Right lobe of liver (tissue), 6 donors: ENCODE data around the gene DNMT3B. TPM values are rescaled to one million over a fixed set of nuclear protein-coding genes. Genes with fewer than 3 reads are reported as not detected.

Experiments
- ATAC-seq, 4 donors: fragments of 200-7000 bp; cut with Tn5 transposase; one replicate each; pipeline ENCODE4 v1.9.1; 2020; ENCODE audit warnings: mild to moderate bottlenecking in 4 of 4, moderate library complexity in 4 of 4
- DNase-seq, 3 donors: peaks; one replicate each; pipeline ENCODE4 v3.0.0-alpha.2; 2020
- H3K27ac ChIP-seq, 3 donors: fragments of 200-600 bp; one replicate each; pipeline ENCODE4 v1.8.0; 2022
- H3K27me3 ChIP-seq, 2 donors: fragments of 200-600 bp; one replicate each; pipeline ENCODE4 v1.8.0; 2022
- H3K36me3 ChIP-seq, 4 donors: fragments of 200-600 bp; sonication (generic) in 1 of 4; one replicate each; pipeline versions ENCODE4 v1.5.1 to v1.8.0; 2017 to 2022; ENCODE audit warnings: control low read depth in 1 of 4
- H3K4me1 ChIP-seq, 4 donors: fragments of 200-600 bp; sonication (generic) in 1 of 4; one replicate each; pipeline versions ENCODE4 v1.5.1 to v1.8.0; 2017 to 2022; ENCODE audit warnings: control low read depth in 1 of 4
- H3K4me3 ChIP-seq, 3 donors: fragments of 200-600 bp; one replicate each; pipeline ENCODE4 v1.8.0; 2022
- H3K9me3 ChIP-seq, 4 donors: fragments of 200-600 bp; sonication (generic) in 1 of 4; one replicate each; pipeline versions ENCODE4 v1.5.1 to v1.8.0; 2017 to 2022; ENCODE audit warnings: control low read depth in 1 of 4
- POLR2A ChIP-seq: fragments of 450-650 bp; IDR thresholded peaks from one replicate; pipeline ENCODE4 v1.6.1; 2017; ENCODE audit warnings: antibody characterized with exemption, mild to moderate bottlenecking
- WGBS: methylation state at CpG from one replicate; pipeline ENCODE4 v1.1.6; 2018; ENCODE audit warnings: low coverage, low lambda C conversion rate; ENCODE audit not compliant: insufficient coverage; ENCODE audit errors: missing lambda C conversion rate; 5-methylcytosine and 5-hydroxymethylcytosine counted together
- intact Hi-C, 2 donors: fragments of 100-400 bp; cut with DNase I; formaldehyde crosslinking; loops; one replicate each; pipeline versions ENCODE4 v1.11.2 to v1.14.1; 2022
- total RNA-seq, 6 experiments: library from RNA; depleted of rRNA in 2 of 6; stranded (reverse); fragments of >200 nt in 2 of 6; fragmentation: NEBNext Ultra II Directional in 3 of 6; extraction: Animal tissue kit (Norgen Biotek cat#: 25700) in 3 of 6; gene quantifications; one replicate each; pipeline versions ENCODE4 v1.1.0 to v1.2.4, GENCODE V29; 2016 to 2023
- TF ChIP-seq, protein P1 (sequence below), 4 donors: fragments of 200-600 bp in 3 of 4; fragments of 450-650 bp in 1 of 4; IDR thresholded peaks; one replicate each; pipeline versions ENCODE4 v1.5.1 to v1.8.0; 2016 to 2022; ENCODE audit warnings: antibody characterized with exemption in 4 of 4, mild to moderate bottlenecking in 2 of 4
- donor health status: DM: no; HTN: yes; CAD: no.
- donor health status: DM: no; HTN: no; CAD: no.
- donor health status: DM: no; HTN: no; CAD: no.
- donor health status: DM: no; HTN: yes; CAD: no.
- donor health status: DM: no; HTN: yes; CAD: no.

The DNMT3B gene
- total RNA-seq, 6 experiments from 2014 or later = 0.43 to 0.88 (median 0.65) TPM

DNA sequence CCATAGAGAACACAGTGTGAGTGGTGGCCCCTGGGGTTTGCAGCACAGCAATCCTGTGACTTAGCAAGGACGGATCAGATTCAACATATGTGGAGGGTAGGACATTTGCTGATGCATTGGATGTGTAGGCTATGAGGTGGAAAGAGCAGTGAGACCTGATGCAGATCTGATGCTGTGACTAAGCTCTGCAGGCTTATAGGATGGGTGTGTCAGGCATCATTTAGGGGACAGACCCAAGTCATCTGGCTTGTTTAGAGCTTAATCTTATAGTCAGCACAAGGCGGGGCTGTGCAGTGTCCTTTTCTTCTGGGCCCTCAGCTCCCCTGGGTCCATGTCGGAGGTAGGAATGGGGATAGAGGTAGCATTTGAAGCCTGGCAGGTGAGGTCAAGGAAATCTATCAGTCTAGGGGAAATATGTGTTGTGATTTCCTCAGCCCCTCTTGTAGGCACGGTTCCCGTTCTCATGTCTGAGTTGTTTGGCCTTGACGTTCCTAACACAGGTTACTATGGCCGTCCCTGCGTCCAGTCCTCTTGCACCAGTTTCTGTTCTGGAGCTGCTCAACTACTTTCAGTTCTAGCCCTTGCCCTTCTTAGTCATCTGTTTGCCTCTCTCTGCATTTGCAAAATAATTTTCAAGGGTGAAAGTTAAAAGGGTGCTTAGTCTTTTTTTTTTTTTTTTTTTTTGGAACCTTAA lies 42.0 kb downstream of the DNMT3B start:
- 100% methylated on average over 6 of the region's 8 CpGs for WGBS
- no peak for TF ChIP-seq POLR2A
- TF ChIP-seq, protein P1, sequence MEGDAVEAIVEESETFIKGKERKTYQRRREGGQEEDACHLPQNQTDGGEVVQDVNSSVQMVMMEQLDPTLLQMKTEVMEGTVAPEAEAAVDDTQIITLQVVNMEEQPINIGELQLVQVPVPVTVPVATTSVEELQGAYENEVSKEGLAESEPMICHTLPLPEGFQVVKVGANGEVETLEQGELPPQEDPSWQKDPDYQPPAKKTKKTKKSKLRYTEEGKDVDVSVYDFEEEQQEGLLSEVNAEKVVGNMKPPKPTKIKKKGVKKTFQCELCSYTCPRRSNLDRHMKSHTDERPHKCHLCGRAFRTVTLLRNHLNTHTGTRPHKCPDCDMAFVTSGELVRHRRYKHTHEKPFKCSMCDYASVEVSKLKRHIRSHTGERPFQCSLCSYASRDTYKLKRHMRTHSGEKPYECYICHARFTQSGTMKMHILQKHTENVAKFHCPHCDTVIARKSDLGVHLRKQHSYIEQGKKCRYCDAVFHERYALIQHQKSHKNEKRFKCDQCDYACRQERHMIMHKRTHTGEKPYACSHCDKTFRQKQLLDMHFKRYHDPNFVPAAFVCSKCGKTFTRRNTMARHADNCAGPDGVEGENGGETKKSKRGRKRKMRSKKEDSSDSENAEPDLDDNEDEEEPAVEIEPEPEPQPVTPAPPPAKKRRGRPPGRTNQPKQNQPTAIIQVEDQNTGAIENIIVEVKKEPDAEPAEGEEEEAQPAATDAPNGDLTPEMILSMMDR (IDR thresholded peaks at IDR 0.05) = no peak
- intact Hi-C loops = no loop called here

DNA sequence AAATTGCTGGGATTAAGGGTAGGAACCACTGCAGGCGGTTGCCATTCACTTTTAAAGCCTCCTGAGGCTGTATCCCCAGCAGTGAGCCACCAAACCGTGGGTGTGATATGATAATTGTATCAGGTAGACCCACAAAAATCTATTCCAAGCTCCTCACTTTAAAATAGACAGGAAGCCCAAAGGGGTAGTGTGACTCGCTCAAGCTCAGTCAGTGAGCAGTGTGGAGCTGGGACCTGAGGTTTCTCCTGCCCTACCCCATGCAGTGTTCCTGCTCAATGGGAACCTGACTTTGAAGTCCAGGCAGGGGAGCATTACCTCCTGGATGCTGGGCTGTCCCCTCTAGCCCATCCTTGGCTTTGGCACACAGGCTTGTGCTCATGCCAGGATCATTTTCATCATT lies 42.6 kb downstream of the DNMT3B start:
- Histone ChIP-seq H3K36me3 (no peaks in the 10 kb centered on the region), H3K4me3 (no peak overlapping the region), H3K9me3 (no peaks in the 10 kb centered on the region), H3K27ac (no peak overlapping the region), H3K4me1 (no peaks in the 10 kb centered on the region), H3K27me3 (no peaks in the 10 kb centered on the region)
- intact Hi-C loops = no loop called here
- DNase-seq (no peak), ATAC-seq (no peak)
- 81% methylated on average over 2 of the region's 3 CpGs for WGBS
- TF ChIP-seq, protein P1 (IDR thresholded peaks at IDR 0.05) = no peak
- TF ChIP-seq POLR2A = no peak

More for the DNA sequence above, 42.0 kb downstream of the DNMT3B start:
- no peak overlapping the region for H3K4me3 ChIP-seq
- DNase-seq = no peak
- H3K36me3 ChIP-seq = no peaks in the 10 kb centered on the region
- no peaks in the 10 kb centered on the region for H3K27me3 ChIP-seq
- H3K4me1 ChIP-seq = no peaks in the 10 kb centered on the region
- H3K27ac ChIP-seq = no peak overlapping the region
- H3K9me3 ChIP-seq = no peaks in the 10 kb centered on the region
- ATAC-seq = no peak

DNA sequence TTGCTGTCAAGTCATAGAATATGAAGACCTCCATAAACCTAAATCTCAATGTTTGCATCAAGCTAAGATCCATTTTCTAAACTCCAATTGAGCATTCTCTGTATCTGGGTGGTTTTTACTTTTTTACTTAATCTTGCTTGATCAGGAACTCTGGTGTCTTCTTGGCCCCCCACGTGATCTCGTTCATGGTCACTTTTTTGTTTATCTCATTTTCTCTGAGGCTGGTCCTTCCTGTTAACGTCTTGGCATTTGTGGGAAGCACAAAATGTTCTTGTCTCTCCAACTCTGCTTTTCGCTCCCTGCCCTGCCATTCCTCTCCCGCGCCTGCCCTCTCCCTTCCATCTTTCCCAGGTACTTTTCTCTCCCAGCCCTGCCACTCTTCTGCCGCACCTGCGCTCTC lies 43.5 kb downstream of the DNMT3B start:
- TF ChIP-seq, protein P1 (IDR thresholded peaks at IDR 0.05) = no peak
- TF ChIP-seq POLR2A = no peak
- ATAC-seq = no peak
- H3K36me3 ChIP-seq = no peaks in the 10 kb centered on the region
- no peaks in the 10 kb centered on the region for H3K27me3 ChIP-seq
- H3K4me3 ChIP-seq = no peak overlapping the region
- no peak for DNase-seq
- H3K9me3 ChIP-seq = no peaks in the 10 kb centered on the region
- H3K27ac ChIP-seq = no peak overlapping the region
- WGBS = 85% methylated on average over 8 of the region's 8 CpGs
- intact Hi-C loops = no loop called here
- H3K4me1 ChIP-seq = no peaks in the 10 kb centered on the region

DNA sequence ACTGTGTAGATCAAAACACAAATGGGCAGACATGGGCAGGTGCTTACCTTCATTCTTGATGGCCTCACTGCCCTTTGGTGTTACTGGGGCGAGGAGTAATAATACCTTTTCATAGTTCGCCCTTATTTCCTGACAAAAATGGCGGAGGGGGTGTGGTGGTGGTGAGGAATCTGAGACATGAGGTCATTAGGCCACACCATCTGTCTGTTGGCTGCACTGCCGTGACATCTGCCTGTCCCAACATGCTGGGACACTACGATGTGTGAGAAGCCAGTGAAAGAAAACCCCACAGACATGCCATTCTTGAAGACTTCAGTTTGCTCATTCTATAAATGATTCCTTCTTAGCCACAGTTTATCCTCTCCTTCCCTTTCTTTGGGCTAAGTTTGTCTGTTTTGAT lies 44.2 kb downstream of the DNMT3B start:
- no peaks in the 10 kb centered on the region for H3K27me3 ChIP-seq
- ATAC-seq (no peak), DNase-seq (no peak)
- H3K36me3 ChIP-seq = no peaks in the 10 kb centered on the region
- intact Hi-C loops = no loop called here
- TF ChIP-seq, protein P1 (IDR thresholded peaks at IDR 0.05) = no peak
- no peak for TF ChIP-seq POLR2A
- no peaks in the 10 kb centered on the region for H3K9me3 ChIP-seq
- H3K4me1 ChIP-seq = no peaks in the 10 kb centered on the region
- H3K4me3 ChIP-seq = no peak overlapping the region
- 100% methylated on average over 3 of the region's 5 CpGs for WGBS
- no peak overlapping the region for H3K27ac ChIP-seq
